NCI-H2196 treated with DMSO at 0.1 percent for 48 hours (cell line): ENCODE data around the gene MIF4GD.
"Not testable (repeated sequence)": the region's sequence is repeated elsewhere in the genome, so short reads cannot be mapped to it uniquely, and the experiment has no call there.

Experiments
- DNase-seq: peaks from one replicate; lab custom pipeline; 2025; ENCODE audit not compliant: unreplicated experiment; lab: John Stamatoyannopoulos, UW

The MIF4GD gene, protein sequence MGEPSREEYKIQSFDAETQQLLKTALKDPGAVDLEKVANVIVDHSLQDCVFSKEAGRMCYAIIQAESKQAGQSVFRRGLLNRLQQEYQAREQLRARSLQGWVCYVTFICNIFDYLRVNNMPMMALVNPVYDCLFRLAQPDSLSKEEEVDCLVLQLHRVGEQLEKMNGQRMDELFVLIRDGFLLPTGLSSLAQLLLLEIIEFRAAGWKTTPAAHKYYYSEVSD

GRCh38 chr17:75270966-75271232 is at the start of gene MIF4GD:
Gene MIF4GD, minus strand, starts transcription at chr17:75271231. Its CDS starts 1,036 bp downstream, at chr17:75270195.
- DNase-seq: no peak

- DNase-seq: no peak
These were observed 49.1 kb upstream of the MIF4GD start for GRCh38 chr17:75319904-75320691.

DNA sequence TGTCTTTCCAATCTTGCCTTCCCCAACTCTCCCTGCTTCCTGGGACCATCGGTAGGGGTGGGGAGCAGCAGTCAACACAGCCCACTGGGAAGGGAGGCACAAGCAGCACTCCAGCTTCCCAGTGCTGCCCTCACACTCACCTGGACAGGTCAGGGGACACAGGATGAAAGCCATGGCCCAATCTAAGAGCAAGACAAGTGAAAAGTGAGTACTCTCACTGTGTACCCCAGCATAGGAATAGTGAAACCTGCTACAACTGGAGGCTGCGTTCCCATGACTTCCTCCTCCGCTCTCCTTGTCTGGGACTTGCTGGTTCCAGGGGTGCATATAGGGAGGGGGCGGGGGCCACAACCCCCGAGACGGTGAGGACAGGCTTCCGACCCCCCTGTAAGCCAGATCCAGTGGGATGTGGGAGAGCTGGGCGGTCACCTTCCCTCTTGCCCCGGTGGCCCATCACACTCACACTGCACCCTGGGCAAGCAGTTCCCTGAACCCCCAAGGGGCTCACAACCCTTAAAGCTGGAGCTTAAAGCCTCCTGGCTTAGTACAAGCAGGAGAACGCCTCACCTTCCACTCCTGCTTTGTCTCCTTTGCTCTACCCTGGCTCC is 47.7 kb upstream of the MIF4GD start:
- no peak for DNase-seq

GRCh38 chr17:75318211-75318610 is 47.2 kb upstream of the MIF4GD start:
- DNase-seq: no peak

- DNase-seq: no peak
These were observed 46.6 kb upstream of the MIF4GD start for GRCh38 chr17:75317671-75318070.

DNA sequence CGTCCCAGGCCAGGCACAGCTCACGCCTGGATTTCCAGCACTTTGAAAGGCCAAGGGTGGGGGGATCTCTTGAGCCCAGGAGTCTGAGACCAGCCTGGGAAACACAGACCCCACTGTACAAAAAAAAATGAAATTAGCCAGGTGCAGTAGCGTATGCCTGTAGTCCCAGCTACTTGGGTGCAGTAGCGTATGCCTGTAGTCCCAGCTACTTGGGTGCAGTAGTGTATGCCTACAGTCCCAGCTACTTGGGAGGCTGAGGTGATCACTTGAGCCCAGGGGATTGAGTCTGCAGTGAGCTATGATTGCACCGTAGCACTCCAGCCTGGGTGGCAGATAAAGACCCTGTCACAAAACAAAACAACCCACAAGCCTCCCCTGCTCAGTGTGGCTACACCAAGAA is 45.2 kb upstream of the MIF4GD start:
- DNase-seq: no peak

GRCh38 chr17:75315541-75316243 is 44.7 kb upstream of the MIF4GD start:
- no peak for DNase-seq

GRCh38 chr17:75313941-75314551 is 43.0 kb upstream of the MIF4GD start:
- no peak for DNase-seq

DNA sequence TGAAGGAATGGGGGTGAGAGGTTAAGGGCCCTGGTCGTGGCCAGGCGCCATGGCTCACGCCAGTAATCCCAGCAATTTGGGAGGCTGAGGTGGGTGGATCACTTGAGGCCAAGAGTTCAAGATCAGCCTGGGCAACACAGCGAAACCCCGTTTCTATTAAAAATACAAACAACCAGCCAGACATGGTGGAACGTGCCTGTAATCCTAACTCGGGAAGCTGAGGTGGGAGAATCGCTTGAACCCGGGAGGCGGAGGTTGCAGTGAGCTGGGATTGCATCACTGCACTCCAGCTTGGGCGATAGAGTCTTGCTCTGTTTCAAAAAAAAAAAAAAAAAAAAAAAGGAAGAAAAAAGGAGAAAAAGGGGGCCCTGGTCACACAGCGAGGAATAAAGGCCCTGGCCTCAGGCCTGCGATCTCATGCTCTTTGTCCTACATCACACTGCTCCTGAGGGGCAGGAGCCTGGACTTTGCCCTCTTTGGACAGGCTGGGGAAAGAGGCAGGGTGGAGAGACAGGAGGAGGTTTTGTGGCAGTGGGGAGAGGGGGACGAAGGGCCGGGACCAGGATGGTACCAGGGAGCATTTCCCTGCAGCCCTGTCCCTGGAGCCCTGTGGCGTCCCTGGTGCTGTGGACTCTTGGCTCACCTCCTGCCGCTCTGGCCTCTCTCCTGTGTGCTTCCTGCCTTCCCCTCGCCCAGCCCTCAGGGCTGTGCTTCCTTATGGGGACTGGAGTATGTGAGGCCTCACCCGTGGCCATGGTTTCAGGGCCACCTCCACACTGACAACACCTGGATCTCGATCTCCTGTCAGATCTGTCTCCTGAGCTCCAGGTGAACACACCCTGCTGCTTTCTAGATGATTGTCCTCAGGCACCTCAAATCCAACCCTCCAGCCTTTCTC is 38.0 kb upstream of the MIF4GD start:
- DNase-seq: no peak

DNA sequence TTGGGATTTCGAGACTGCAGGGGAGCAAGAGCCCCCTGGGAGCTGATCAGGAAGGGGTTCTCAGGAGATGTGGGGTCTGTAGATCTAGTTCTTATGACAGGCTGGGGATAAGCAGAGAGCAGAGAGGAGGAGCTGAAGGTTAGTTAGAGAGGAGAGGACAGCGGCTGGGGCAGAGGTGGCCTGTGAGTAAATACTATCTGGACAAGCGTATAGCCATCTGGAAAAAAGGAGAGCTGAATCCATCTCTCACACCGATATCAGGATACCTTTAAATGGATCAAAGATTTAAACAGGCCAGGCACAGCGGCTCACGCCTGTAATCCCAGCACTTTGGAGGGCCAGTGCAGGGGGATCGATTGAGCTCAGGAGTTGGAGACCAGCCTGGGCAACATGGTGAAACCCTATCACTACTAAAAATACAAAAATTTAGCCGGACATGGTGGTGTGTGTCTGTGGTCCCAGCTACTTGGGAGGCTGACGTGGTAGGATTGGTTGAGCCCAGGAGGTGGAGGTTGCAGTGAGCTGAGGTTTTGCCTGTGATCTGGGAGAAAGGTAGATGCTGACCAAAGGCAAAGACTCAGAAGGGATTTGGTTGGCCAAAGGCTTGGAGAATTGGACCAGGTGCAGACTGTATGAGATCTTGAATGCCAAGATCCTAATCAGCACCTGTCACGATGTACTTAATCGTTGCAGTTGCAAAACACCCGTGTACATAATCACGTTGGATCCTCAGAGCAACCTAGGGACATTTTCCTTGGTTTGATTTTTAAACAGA is 37.1 kb upstream of the MIF4GD start:
- no peak for DNase-seq

DNA sequence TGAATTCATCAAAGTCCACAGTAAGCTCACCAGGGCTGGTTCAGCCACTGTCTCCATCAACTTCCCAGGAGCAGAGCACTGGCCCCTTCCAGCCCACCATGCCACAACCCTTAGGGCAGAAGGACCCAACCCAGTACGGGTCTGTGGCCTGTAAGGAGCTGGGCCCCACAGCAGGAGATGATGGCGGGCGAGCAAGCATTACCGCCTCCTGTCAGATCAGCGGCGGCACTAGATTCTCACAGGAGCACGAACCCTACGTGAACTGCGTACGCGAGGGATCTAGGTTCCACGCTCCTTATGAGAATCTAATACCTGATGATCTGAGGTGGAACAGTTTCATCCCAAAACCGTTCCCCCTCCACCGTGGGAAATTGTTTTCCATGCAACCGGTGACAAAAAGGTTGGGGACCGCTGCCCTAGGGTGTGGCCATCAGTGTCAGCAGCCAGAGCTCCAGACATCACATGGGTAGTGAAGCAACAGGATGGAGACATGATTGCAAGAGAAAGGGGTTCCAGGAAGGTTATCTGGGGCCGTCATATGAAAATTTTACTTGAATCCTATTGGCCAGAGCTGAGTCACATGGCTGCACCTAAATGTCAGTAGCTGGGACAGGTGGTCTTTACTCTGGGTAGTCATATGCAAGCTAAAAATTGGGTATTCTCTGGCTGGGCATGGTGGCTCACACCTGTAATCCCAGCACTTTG is 30.6 kb upstream of the MIF4GD start:
- no peak for DNase-seq

DNA sequence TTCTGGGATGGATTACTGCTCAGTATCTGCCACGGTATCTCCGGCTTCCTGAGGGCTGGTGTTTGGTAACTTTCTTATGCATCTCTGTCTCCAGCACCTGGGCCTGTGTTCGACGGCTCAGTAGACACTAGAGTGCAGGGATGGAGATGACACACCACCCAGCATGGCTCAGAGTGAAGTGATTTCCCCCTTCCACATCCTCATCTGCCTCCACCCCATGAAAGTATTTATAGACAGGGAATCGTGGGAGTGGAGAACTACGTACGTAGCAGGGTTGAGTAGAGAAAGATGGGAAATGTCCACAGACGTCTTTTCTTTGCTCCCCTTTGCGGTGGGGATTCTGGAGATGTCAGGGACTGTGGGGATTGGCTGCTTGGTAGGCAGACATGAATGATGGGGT is 30.0 kb upstream of the MIF4GD start:
- DNase-seq: no peak

DNA sequence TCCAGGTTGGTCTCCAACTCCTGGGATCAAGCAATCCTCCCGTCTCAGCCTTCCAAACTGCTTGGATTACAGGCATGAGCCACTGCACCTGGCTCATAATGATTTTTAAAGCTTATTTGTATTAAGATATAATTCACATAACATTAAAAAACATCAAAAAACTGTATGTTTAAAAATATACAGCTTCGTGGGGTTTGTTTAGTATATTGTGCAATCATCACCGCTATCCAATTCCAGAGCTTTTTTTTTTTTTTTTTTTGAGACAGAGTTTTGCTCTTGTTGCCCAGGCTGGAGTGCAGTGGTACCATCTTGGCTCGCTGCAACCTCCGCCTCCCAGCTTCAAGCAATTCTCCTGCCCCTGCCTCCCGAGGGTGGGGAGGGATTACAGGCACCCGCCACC is 29.2 kb upstream of the MIF4GD start:
- no peak for DNase-seq

- DNase-seq: no peak
These were observed 24.4 kb upstream of the MIF4GD start for GRCh38 chr17:75295201-75296158.

DNA sequence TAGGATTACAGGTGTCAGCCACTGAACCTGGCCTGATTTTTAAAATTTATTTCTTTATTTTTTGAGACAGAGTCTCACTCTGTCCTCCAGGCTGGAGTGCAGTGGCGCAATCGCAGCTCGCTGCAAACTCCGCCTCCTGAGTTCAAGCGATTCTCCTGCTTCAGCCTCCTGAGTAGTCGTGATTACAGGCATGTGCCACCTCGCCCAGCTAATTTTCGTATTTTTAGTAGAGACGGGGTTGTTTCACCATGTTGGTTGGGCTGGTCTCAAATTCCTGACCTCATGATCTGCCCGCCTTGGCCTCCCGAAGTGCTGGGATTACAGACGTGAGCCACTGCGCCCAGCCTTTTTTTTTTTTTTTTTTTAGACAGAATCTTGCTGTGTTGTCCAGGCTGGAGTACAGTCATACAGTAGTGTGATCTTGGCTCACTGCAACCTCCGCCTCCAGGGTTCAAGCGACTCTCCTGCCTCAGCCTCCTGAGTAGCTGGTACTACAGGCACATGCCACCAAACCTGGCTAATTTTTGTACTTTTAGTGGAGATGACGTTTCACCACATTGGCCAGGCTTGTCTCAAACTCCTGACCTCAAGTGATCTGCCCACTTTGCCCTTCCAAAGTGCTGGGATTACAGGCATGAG is 21.9 kb upstream of the MIF4GD start:
- DNase-seq: not testable (repeated sequence)

GRCh38 chr17:75289832-75290337 is 18.9 kb upstream of the MIF4GD start:
- peak; percentile 37 for DNase-seq

DNA sequence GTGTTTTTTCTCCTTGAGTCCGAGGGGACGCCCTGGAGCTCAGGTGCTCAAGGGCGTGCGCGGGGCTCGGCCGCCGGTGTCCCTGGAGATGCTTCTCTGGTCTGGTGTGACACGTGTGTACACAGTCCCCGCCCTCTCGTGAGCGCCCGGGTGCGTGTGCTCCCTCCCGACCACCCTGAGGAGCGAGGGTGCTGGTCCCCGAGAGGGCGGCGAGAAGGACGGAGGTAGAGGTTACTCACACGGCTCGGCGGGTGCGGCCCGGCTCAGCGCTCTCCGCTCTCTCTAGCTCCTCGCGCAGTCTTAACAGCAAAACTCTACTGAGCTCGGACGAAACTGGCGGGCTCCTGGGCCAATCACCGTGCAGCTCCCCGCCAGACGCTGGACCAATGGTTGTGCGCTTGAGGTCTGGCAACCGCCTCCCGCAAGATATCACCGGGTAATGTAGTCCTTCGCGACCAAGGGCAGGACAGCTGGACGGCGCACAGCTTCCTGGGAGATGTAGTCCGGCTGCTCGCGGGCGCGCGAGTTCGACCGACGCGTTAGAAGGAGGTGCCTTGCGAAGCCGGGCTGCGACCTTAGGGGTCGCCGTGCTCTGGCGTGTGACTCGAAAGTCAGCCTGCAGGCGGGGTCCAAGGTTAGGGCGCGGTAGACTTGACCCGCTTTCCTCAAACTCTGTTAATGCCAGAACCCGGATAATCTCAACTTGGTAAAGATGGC is 18.2 kb upstream of the MIF4GD start, which contains the start of gene SLC25A19:
TSS of gene SLC25A19 (minus strand) at position 319 of the 717 bp plus-strand sequence. CDS start 2,669 bp downstream, outside the sequence.
- peak; percentile 98 for DNase-seq
